NCI-H345 treated with DMSO at 0.1 percent for 48 hours (cell line): ENCODE data around the gene RTN4.
"Not testable (repeated sequence)": the region's sequence is repeated elsewhere in the genome, so short reads cannot be mapped to it uniquely, and the experiment has no call there.

ENCODE experiments used
- DNase-seq: peaks from one replicate; lab custom pipeline; 2025; ENCODE audit not compliant: unreplicated experiment; lab: John Stamatoyannopoulos, UW

RTN4 gene

DNA sequence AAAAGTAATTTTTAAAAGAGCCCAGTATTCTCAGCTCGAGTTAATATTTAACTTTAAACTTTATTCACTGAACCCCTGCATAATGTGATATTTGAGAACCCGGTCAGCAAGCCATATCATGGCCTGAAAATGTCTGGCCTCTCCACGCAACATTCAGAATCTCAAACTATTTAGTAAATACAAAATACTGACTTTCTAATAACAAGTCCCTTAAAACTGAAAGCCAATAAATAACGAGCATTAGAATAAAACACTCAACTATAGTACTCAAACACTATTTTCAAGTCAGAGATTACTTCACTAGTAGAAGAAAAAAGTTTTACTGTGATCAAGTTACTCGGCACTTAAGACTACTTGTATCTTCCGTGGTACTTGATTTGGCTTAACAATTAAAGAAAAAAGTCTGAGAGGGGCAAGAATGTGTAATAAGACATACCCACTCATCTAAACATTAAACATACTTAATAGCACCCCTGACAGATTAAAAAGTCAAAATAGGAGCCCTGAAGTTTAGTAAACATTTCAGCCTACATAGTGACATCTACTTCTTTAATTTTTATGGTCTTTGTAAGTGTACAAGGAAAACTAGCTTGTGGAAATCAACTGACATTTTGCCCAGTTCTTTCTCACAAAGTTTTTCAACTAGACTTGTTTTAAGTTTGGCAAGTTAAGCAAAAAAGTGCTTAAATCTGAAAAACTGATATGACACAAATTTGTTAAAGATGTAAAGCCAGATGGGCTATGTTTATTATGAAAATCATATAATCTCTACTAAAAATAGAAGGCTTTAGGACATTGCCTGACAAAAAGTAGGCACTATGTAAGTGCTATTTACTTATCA lies 38.2 kb downstream of the RTN4 start:
- DNase-seq = no peak

DNA sequence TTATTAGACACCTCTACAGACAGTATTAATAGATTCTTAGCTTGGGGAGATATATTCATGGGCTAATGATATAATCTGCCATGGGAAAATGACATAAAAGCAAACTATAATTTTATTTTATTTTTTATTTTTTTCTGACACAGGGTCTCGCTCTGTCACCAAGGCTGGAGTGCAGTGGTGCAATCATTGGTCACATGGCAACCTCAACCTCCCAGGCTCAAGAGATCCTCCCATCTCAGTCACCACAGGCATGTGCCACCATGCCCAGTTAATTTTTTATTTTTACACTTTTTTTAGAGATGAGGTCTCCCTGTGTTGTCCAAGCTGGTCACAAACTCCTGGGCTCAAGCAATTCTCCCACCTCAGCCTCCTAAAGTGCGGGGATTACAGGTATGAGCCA lies 39.3 kb downstream of the RTN4 start:
- no peak for DNase-seq

DNA sequence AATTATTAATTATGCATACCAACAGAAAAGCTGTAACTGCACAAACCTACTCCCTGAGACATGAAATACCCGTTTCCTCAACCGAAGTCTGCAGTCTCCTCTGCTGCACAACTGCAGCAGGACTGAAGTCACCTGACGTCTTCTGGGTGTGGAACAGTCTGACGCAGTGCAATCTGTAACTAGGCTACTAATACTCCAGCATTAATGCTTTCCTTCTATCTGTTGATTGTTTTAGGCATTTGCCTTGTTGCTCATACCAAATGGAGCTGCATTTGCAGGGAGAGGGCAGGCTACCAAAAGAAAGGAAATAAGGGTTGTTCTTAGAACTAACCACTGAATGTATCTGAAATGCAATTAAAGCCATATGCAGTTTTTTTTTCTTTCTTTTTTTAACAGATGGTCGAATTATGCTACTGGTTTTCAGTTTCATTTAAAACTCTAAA lies 40.1 kb downstream of the RTN4 start:
- no peak for DNase-seq

DNA sequence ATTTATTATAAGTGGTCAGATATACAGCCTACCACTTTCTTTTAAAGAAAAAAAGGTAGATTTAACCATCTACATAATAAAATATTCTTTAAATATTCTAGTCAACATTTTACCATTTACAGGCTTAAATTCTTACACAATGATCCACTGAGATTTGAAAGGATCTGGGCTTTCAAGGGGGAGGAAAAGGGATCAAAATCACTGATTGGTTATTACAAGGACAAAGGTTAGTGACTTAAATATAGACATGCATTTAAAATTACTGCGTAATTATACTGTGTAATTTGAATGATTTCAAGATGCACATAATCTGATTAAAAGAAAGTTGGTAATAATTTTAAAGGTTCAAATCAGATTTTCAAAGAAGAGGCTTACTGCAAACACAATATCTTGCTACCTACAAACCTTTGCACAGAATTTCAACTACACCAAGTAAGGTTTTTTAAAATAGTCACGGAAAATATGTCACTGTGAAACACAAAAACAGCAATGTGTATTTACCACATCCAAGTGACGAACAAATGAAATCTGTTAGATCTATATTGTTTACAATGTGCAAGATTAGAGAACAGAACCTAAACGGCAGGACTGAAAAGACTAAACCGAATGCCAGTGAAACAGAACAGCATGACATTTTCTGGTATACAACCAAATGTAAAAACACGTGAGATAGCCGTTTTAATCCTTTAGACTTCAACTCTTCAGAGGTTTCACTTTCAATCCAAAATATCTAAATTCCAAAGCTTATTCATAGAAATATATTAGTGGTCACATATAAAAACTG lies 40.8 kb downstream of the RTN4 start:
- no peak for DNase-seq

DNA sequence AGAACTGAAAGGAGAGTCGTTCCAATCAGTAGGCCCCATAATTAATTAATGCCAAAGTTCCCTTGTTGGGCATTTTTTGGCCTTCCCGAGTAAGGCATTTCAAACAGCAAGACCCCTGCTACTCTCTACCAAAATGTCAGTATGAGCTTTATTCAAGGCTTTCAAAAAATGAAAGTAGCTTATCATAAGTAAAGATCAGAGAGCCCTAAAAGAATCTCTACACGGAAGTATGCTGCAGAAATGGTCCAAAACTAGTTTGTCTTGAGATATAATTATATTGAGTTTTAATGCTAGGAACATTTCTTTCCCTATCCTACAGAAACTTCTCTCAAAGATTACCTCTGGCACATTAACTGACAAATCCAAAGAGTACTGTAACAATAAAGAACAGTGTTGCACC lies 43.9 kb downstream of the RTN4 start:
- no peak for DNase-seq

DNA sequence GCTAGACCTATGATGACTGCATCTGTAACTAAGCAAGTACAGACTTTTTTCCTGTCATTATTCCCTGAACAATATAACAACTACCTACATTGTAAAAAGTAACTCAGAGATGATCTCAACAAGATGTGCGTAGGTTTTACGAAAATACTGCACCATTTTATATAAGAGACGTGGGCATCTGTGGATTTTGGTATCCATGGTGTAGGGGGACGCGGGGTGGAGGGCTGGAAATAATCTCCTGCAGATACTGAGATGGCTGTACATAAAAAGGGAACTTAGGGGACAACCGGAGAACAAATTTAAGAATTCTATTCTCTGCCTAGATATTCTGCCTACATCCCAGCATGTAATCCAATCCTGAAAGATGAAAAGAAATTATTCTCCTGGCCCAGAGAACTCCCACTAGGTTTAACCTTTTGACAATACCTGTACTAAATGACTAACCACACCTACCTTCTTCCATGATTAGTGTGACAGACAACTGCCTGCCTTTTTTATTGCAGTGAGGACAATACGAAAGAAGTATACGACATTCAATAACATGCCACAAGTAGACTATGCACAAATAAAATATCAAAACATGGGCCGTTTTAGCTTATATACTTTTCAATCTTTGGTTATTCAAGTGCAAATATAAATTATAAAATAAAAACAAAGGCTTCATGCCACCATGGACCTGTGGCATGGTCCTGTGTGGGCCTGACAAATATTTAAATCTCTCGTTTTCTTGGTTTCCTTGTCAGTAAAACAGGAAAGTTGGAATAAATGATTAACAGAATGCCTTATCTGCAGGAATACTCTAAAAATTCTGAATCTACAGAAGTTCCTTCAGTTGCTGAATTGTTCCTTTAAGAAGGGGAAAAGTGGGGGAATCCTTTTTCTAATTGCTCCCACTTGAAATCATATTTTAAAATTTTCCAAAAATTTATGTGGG lies 46.3 kb downstream of the RTN4 start:
- DNase-seq = no peak

DNA sequence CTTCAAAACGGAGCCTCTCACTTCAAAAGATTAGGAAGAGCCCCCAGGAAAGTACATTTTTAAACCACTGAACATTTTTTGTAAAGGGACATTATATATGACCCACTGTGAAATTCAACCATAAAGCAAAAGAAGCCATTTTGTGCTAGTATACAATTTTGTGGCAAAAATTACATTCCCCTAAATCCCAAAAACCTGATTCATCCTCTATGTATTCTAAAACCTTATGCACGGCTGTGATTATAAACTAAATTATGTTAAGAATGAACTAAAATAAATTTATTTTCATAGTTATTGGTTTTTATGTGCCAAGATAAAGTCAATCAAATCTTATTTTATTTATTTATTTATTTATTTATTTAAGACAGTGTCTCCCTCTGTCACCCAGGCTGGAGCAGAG lies 48.5 kb downstream of the RTN4 start:
- DNase-seq = no peak

DNA sequence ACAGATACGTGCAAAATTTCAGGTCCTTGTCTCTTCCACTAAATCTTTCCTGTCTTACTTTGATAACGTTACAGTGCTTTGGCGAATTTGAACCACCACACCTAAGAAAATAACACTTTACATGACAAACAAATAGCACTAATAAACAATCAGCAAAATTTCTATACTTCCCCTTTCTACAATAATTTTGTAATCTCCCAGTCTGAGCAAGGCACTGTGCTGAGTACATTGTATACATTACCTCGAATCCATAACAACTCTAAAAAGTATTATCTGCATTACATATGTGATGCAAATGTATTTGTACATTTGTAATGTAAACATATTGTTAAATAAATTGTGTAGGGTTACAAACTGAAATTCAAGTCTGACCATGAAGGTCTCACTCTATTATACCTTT lies 49.9 kb downstream of the RTN4 start:
- DNase-seq = no peak

DNA sequence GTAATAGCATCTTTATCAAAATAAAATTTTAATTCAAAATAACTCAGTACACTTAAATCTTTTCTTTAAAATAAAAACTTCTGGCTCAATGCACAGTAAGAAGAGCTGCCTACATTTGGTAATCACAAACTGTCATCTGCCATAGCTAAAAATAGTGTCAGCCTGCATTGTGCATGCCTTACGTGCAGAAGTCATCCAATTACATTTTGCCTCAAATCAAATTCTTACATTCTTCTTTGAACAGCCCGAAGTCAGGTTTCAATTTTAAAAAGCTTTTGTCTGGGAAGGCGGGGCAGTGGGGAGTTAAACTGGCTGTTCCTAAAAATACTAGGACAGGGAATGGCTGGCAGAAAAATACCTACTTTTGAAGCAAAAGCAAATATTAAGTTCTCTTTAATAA lies 51.1 kb downstream of the RTN4 start:
- DNase-seq = no peak

DNA sequence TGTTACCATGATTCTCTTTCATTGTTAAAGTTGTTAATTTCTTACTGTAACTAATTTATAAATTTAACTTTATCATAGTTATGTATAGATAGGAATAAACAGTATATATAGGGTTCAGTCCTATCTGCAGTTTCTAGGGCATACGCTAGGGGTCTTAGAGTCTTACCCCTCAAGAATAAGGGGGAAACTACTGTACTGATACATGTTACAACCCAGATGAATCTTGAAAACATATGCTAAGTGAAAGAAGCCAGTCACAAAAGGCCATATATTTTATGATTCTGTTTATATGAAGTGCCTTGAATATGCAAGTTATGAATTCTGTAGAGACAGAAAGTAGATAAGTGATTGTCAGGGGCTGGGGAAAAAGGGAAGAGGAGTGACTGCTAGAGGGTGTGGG lies 52.4 kb downstream of the RTN4 start:
- DNase-seq = no peak

DNA sequence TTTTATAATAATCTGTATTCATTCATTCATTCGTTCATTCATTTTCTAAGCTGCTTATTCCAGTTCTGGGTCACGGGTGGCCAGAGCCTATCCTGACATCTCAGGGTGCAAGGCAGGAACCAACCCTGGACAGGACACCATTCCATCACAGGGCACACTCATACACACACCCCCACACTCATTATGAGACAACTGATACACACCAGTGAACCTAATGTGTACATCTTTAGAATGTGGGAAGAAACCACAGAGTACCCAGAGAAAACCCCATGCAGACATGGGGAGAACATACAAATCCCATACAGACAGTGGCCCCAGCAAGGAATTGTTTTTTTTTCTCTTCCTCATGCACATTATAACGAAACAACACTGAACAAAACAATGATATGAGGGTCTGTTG lies 54.7 kb downstream of the RTN4 start:
- DNase-seq = no peak

DNA sequence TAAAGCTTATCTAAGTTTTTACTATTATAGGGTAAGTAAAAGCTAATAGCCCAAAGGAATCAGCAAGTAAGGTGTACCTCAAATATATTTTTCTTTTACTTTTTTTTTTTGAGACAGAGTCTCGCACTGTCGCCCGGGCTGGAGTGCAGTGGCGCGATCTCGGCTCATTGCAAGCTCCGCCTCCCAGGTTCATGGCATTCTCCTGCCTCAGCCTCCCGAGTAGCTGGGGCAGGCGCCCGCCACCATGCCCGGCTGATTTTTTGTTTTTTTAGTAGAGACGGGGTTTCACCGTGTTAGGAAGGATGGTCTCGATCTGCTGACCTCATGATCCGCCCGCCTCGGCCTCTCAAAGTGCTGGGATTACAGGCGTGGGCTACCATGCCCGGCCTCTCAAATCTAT lies 59.6 kb downstream of the RTN4 start:
- not testable (repeated sequence) for DNase-seq

DNA sequence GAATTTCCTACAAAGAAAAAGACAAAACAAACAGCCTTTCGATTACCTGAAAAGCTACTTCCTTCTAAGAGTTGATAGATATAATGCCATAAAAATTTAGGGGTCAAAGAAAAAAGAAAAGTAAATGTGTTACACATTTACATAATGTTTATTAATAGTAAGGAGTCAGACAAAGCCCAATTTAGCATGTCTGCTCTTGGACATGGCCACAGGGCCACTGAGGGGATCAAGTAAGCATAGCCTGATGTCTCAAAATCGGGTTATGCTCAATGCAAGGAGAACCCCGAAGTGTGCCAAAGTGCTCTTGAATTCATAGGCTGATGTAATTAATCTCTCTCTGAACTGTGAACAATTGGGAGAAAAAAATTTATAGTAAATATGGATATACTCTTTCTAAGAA lies 61.6 kb downstream of the RTN4 start:
- no peak for DNase-seq

DNA sequence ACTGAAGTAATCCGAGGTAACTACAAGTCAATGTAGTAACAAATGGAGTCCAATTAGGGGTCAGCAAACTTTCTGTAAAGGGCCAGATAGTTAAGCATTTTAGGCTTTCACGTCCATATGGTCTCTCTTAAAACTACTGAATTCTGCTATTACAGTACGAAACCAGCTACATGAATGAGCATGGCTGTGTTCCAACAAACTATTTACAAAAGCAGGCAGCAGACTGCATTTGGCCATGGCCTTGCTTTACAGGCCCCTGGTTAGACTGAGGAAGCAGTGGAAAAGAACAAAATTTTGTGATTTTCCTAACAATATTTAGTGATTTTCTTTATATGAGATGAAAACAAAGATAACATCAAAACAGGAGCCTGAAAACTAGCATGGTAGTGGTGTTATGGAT lies 64.0 kb downstream of the RTN4 start:
- DNase-seq = no peak

DNA sequence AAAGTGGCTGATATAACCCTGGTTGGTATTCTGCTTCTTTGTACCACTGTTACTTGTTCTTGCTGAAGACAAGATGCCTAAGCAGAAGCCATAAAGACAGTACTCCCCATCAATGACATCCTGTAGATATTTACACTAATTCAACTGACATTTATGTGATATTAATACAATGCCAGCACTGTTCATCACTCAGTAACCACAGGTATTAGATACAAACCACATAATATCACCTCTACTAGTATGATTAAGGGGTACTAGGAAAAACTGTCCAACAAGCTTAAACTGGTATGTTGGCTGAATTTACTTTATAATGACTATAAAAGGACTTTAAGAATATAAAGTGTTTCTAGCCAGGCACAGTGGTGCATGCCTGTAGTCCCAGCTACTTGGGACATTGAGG lies 65.8 kb downstream of the RTN4 start:
- no peak for DNase-seq

DNA sequence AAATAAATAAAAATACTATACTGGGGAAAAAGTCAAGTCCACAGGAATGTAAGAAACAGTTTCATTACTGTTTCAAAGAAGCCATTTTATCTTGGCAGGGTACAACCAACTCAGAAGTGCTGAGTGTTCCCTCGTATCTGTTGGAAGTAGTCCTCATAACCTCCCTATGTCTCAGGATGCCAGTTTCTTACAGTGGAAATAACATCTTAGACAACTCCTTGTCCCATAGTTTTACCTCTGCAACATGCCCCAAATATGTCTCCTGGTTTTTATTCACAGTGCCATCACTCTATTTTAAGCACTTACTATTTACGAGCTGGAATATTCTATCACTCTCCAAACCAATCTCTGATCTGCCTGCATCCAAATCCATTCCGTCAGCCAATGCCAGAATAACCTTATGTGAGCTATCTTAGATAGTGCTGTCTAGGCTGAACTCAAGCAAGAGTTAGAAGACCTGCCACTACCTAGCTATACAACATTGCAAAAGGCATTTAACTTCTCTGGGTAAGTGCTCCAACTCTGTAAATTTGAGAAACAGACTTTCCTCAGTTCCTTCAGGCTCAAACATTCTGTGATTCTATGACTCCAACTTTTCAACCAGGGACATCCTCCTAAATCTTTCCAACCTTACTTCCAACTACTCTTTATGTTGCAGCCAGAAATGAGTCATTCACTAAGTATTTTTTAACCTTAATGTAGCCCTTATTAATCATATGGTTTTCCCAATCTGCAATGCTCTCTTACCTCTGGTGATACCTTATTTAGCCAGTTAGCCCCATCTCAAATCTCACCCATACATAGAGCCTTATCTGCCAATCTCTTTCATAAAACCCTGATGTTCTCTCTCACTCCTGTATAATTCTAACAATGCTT lies 66.7 kb downstream of the RTN4 start:
- no peak for DNase-seq

DNA sequence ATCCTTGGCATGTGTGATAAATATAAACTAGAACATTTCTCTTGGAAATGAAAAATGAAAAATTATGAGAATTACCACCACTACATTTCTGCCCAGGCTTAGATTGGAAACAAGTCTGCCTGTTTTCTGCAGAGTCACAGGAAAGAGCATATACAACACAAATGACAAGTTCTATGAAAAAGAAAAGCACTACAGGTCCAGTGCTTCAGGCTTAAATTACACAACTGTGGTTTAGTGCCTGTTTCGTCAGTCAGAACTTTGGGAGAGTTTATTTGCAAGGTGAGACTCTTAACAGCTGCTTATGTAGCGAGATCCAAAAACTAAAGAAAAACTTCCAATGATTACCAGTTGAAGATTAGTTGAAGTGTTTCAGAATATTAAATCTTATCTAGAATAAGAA lies 68.9 kb downstream of the RTN4 start:
- DNase-seq = no peak

DNA sequence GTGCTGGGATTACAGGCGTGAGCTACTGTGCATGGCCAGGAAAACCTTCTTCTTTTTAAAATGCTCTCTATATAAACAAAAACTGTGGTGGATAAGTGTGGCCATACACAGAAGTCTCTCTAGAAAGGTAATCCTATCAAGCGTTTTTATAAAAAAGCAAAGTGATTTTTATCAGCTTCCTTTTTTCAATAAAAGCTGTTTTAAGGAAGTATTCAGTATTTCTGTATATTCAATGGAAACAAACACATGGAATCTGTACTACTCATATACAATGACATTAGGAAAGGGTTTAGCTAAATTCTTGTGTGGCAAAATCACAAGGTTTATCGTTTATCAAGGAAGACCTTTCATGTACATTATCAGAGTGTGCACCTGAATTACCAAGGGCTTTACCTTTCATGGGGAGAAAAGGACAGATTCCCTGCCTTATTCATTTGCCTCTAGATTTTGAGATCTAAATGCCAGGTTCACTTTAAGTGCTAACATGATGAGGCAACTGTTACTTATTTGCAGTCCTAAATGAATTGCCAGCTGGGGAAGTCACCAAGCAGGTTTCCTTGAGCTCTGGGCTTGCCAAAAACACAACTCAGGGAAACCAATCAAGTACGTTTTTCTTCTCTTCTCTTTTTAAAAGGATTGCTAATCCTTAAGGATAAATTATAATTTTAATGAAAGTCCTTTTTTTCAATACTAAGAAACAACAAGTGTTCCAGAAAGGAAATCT lies 70.8 kb downstream of the RTN4 start:
- DNase-seq = no peak

DNA sequence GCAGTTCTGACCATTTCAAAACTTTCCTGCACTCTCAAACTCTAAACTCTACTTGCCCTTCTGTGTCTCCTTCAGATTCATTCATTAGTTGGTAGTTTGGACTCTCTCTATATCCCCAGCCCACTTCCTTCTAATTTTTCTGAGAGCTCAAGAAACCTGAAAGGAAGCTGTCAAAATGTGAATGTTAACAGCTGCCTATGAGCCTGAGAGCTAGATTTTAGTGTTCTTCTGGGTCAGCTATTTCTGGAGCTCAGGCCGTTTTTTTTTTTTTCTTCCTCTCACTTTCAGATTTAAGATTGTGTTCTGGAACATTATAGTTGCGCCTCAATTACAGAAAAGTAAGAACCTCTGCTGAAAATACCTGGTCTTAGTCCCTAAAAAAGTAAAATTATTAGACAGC lies 73.1 kb downstream of the RTN4 start:
- DNase-seq = no peak
